Common myeloid progenitor, CD34-positive (primary cell): ENCODE measurements around the gene MFSD12.

Experiments used
- CTCF ChIA-PET: fragments of 350-600 bp; sonication (Branson Sonifier 250); formaldehyde crosslinking; loops from one replicate; lab custom pipeline; 2021; ENCODE audit warnings: antibody characterized with exemption; lab: Charles Lee
- POLR2A ChIA-PET: fragments of 350-600 bp; sonication (Branson Sonifier 250); formaldehyde crosslinking; loops from one replicate; lab custom pipeline; 2021; ENCODE audit warnings: antibody characterized with exemption; lab: Charles Lee
- DNase-seq, 3 donors: peaks; one replicate each; pipeline versions ENCODE4 v3.0.0 to v3.0.0-alpha.2; 2013
- H3K27ac ChIP-seq, 2 experiments: 1 replicate in 1 of 2; 2 replicates in 1 of 2; pipeline ENCODE4 v1.7.0; 2013; ENCODE audit warnings: inconsistent platforms in 2 of 2, low read length in 2 of 2, mild to moderate bottlenecking in 2 of 2, low read depth in 1 of 2, moderate library complexity in 1 of 2; ENCODE audit not compliant: severe bottlenecking in 2 of 2, insufficient read depth in 1 of 2, poor library complexity in 1 of 2
- H3K27me3 ChIP-seq, 5 experiments: replicated peaks in 2 of 5; 1 replicate in 3 of 5; 2 replicates in 2 of 5; pipeline versions ENCODE4 v1.6.1 to v1.7.0; 2013; ENCODE audit warnings: low read length in 4 of 5, mild to moderate bottlenecking in 2 of 5, moderate library complexity in 2 of 5, inconsistent platforms in 1 of 5; ENCODE audit not compliant: insufficient read depth in 5 of 5, control insufficient read depth in 4 of 5
- H3K36me3 ChIP-seq, 4 experiments: 1 replicate in 2 of 4; 2 replicates in 2 of 4; pipeline versions ENCODE4 v1.6.1 to v1.7.0; 2013; ENCODE audit warnings: low read length in 3 of 4, control low read depth in 1 of 4, mild to moderate bottlenecking in 1 of 4; ENCODE audit not compliant: control insufficient read depth in 4 of 4, insufficient read depth in 4 of 4
- H3K4me1 ChIP-seq, 4 experiments: 1 replicate in 3 of 4; 2 replicates in 1 of 4; pipeline versions ENCODE4 v1.6.1 to v1.7.1; 2013; ENCODE audit warnings: low read length in 3 of 4, mild to moderate bottlenecking in 3 of 4, control low read depth in 1 of 4, inconsistent platforms in 1 of 4, moderate library complexity in 1 of 4; ENCODE audit not compliant: control insufficient read depth in 4 of 4, insufficient read depth in 4 of 4; ENCODE audit errors: control extremely low read depth in 1 of 4
- H3K4me3 ChIP-seq, 7 experiments: 1 replicate in 4 of 7; 2 replicates in 3 of 7; pipeline versions ENCODE4 v1.5.1 to v1.7.0; 2013; ENCODE audit warnings: mild to moderate bottlenecking in 7 of 7, low read length in 6 of 7, moderate library complexity in 6 of 7, inconsistent platforms in 2 of 7, low read depth in 2 of 7, control low read depth in 1 of 7; ENCODE audit not compliant: insufficient read depth in 4 of 7, control insufficient read depth in 1 of 7; ENCODE audit errors: extremely low read depth in 1 of 7
- H3K9me3 ChIP-seq, 5 experiments: 1 replicate in 4 of 5; 2 replicates in 1 of 5; pipeline versions ENCODE4 v1.6.1 to v1.7.1; 2013; ENCODE audit warnings: low read length in 4 of 5, mild to moderate bottlenecking in 2 of 5, inconsistent platforms in 1 of 5, low read depth in 1 of 5, moderate library complexity in 1 of 5; ENCODE audit not compliant: control insufficient read depth in 4 of 5, insufficient read depth in 2 of 5; ENCODE audit errors: control extremely low read depth in 1 of 5
- WGBS: methylation state at CpG from one replicate; pipeline ENCODE4 v1.1.5; 2013; ENCODE audit not compliant: insufficient coverage; 5-methylcytosine and 5-hydroxymethylcytosine counted together

The MFSD12 gene

GRCh38 chr19:3556423-3556977, 886 bp downstream of the MFSD12 start:
- peaks cover 6 to 63% (median 52%) of the 10 kb centered on the region in 4 experiments for H3K4me1 ChIP-seq
- CTCF ChIA-PET = interaction anchor here (0.7 to 2.9 kb wide), 8 partner anchors 8 to 71 kb away, joined by 3 to 25 read pairs (median 4); partner anchors contain the start of gene GIPC3
- WGBS = 35% methylated on average over 7 of the region's 9 CpGs
- peaks cover 0 to 4% (median 0%) of the 10 kb centered on the region in 4 experiments for H3K36me3 ChIP-seq
- peak overlapping the region; percentile 62 to 97 (median 87) for H3K4me3 ChIP-seq
- POLR2A ChIA-PET = interaction anchor here (0.6 to 0.8 kb wide), 4 partner anchors 117 to 869 kb away, joined by 3 read pairs; no protein-coding TSS in a partner anchor
- DNase-seq = no peak
- H3K27me3 ChIP-seq = no peaks in the 10 kb centered on the region
- H3K9me3 ChIP-seq = no peaks in the 10 kb centered on the region
- H3K27ac ChIP-seq = peak overlapping the region in 1 of 2 experiments; percentile 74

GRCh38 chr19:3555653-3556422, 1.5 kb downstream of the MFSD12 start:
- H3K27ac ChIP-seq = peak overlapping the region in 1 of 2 experiments; percentile 74
- peak overlapping the region in 6 of 7 experiments; percentile 19 to 97 (median 90) for H3K4me3 ChIP-seq
- no peaks in the 10 kb centered on the region for H3K9me3 ChIP-seq
- H3K27me3 ChIP-seq = no peaks in the 10 kb centered on the region
- DNase-seq = no peak
- peaks cover 0 to 10% (median under 1%) of the 10 kb centered on the region in 4 experiments for H3K36me3 ChIP-seq
- ChIA-PET POLR2A (interaction anchor here (0.6 to 0.7 kb wide), 2 partner anchors 118 to 870 kb away, joined by 3 read pairs; no protein-coding TSS in a partner anchor), CTCF (interaction anchor here (0.7 to 2.9 kb wide), 7 partner anchors 11 to 70 kb away, joined by 3 to 25 read pairs (median 4); partner anchors contain the start of gene GIPC3)
- H3K4me1 ChIP-seq = peaks cover 6 to 63% (median 52%) of the 10 kb centered on the region in 4 experiments
- WGBS = 92% methylated on average over 11 of the region's 15 CpGs

- peak overlapping the region in 6 of 7 experiments; percentile 8 to 43 (median 34) for H3K4me3 ChIP-seq
- peak in 2 of 3 donors; percentile 55 to 57 for DNase-seq
- no peaks in the 10 kb centered on the region for H3K27me3 ChIP-seq
- CTCF ChIA-PET = interaction anchor here (1.1 to 1.4 kb wide), 2 partner anchors 8 to 31 kb away, joined by 5 to 6 read pairs; partner anchors contain the start of gene GIPC3
- POLR2A ChIA-PET = interaction anchor here (0.6 to 1.1 kb wide), 4 partner anchors 17 to 501 kb away, joined by 3 to 4 read pairs (median 4); partner anchors contain the start of gene MRPL54
- WGBS = 65% methylated on average over 9 of the region's 21 CpGs
- H3K27ac ChIP-seq = peak overlapping the region in 1 of 2 experiments; percentile 45
- no peaks in the 10 kb centered on the region for H3K9me3 ChIP-seq
- H3K4me1 ChIP-seq = peaks cover 6 to 53% (median 47%) of the 10 kb centered on the region in 4 experiments
- peaks cover 0 to 12% (median 2%) of the 10 kb centered on the region in 4 experiments for H3K36me3 ChIP-seq
These were observed 2.9 kb downstream of the MFSD12 start for GRCh38 chr19:3554254-3555083.

GRCh38 chr19:3551792-3552095, 5.6 kb downstream of the MFSD12 start:
- no peak for DNase-seq
- peaks cover 2 to 35% (median 11%) of the 10 kb centered on the region in 4 experiments for H3K36me3 ChIP-seq
- H3K4me3 ChIP-seq = no peak overlapping the region
- ChIA-PET CTCF (interaction anchor here (1.6 kb wide), 1 partner anchor 34 kb away, joined by 3 read pairs; the partner anchor contains the start of gene GIPC3), POLR2A (no interaction called here)
- peaks cover 6 to 50% (median 38%) of the 10 kb centered on the region in 4 experiments for H3K4me1 ChIP-seq
- no peak overlapping the region for H3K27ac ChIP-seq
- 92% methylated on average over 6 of the region's 9 CpGs for WGBS
- no peaks in the 10 kb centered on the region for H3K9me3 ChIP-seq
- H3K27me3 ChIP-seq = no peaks in the 10 kb centered on the region

DNA sequence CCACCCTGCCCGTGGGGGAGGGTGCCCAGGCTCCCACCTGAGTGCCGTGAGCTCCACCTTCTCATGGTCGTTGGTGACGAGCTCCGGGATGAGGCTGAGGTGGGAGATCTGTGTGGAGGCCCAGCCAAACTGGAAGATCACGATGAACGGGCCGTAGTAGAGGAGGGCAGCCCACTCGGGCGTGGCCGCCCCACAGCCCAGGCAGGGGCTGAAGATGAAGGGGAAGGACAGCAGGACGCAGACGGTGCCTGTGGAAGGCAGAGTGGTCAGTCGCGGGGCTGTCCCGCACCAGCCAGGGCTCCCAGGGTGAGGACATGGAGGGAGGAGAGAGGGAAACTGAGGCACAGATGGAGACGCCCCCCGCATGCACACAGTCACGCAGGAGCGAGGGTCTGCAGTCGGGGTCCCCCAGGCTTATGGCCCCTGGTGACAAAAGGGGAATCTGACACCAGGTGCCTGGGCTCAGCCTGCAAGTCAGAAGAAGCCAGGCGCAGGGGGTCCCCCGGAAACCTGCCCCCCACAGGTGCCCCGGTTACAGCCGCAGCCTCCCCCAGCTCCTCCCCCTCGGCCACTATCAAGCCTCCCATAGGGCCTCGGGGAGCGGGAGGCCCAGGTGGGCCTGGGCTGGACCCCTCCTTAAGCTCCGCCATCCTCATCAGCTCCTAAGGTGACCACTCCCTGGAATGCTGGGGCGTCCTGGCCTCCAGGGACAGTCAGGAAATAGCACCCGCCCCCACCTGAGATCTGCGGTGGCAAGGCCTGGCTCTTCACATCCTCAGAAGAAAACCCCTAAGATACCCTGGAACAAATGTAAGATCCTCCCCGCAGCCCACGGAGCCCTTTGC, 6.2 kb downstream of the MFSD12 start:
- Histone ChIP-seq H3K9me3 (no peaks in the 10 kb centered on the region), H3K27ac (no peak overlapping the region), H3K4me1 (peaks cover 3 to 44% (median 33%) of the 10 kb centered on the region in 4 experiments), H3K27me3 (no peaks in the 10 kb centered on the region), H3K36me3 (peaks cover 2 to 40% (median 13%) of the 10 kb centered on the region in 4 experiments), H3K4me3 (no peak overlapping the region)
- DNase-seq = no peak
- ChIA-PET CTCF (interaction anchor here (0.6 to 1.6 kb wide), 2 partner anchors 9 to 34 kb away, joined by 3 read pairs; partner anchors contain the start of gene GIPC3), POLR2A (no interaction called here)
- 95% methylated on average over 24 of the region's 34 CpGs for WGBS

DNA sequence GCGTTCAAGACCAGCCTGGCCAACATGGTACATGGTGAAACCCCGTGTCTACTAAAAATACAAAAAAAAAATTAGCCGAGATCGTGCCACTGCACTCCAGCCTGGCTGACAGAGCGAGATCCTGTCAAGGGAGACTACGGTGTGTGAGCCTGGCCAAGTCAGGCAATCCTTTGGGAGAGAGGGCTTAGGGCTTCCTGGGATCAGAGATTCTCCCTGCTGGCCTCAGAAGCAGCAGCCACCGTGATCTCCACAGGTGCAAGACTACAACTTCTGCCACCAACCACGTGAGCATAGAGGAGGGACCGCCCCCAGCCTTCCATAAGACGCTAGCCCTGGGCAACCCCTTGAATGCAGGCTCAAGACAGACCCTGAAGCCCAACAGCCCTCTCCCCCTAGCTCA, 7.6 kb downstream of the MFSD12 start:
- CTCF ChIA-PET = interaction anchor here (1.1 kb wide), 1 partner anchor 41 kb away, joined by 4 read pairs; no protein-coding TSS in a partner anchor
- H3K9me3 ChIP-seq = no peaks in the 10 kb centered on the region
- no peak overlapping the region for H3K27ac ChIP-seq
- no peak for DNase-seq
- peaks cover 3 to 32% (median 23%) of the 10 kb centered on the region in 4 experiments for H3K4me1 ChIP-seq
- no peaks in the 10 kb centered on the region for H3K27me3 ChIP-seq
- POLR2A ChIA-PET = no interaction called here
- WGBS = 100% methylated on average over 6 of the region's 10 CpGs
- no peak overlapping the region for H3K4me3 ChIP-seq
- H3K36me3 ChIP-seq = peaks cover 2 to 48% (median 17%) of the 10 kb centered on the region in 4 experiments
